GM21447 (cell line): ENCODE data around the gene GAK.

Source experiments
- ATAC-seq: cut with Tn5 transposase; IDR thresholded peaks from one replicate; pipeline ENCODE4 v1.9.1; 2021; ENCODE audit not compliant: unreplicated experiment

GAK gene

GRCh38 chr4:853416-853781 is 78.7 kb downstream of the GAK start:
- ATAC-seq, result no peak

GRCh38 chr4:851701-852430 is 80.2 kb downstream of the GAK start:
- ATAC-seq, result no peak

GRCh38 chr4:850323-850945 is 81.7 kb downstream of the GAK start:
- no peak for ATAC-seq

- ATAC-seq, result no peak
Observed at GRCh38 chr4:849478-850175, 82.5 kb downstream of the GAK start.

- ATAC-seq, result no peak
Observed at GRCh38 chr4:848803-849477, 83.2 kb downstream of the GAK start.

DNA sequence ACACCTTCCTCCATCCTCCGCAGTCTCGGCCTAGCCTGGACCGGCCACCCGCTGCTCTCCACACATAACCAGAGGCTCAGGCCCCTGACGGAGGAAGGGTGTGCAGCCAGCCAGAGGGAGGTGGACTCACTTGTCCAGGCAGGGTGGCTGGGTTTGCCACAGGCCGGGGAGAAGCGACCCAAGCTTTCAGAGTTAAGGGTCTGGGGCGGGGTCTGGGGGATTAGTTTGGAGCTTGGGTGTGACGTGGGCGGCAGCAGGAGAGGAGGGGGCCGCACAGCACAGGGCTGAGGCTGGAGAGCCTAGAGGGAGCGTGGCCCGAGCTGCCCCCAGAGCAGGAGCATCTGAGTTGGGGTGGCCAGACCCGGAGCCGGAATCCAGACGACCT is 83.8 kb downstream of the GAK start:
- no peak for ATAC-seq

DNA sequence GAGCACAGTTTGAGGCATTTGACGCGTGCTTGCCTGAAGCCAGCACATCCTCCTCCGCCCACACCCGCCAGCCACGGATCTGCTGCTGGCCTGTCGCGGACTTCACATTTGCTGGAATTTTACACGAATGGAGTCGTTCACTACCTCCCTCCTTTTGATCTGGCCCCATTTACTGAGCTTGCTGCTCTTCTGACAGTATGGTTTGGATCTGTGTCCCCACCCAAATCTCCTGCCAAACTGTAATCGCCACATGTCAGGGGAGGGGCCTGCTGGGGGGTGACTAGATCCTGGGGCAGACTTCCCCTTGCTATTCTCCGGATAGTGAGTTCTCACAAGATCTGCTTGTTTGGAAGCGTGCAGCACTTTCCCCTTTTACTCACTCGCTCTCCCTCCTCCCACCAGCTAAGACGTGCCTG is 86.3 kb downstream of the GAK start:
- ATAC-seq, result no peak

DNA sequence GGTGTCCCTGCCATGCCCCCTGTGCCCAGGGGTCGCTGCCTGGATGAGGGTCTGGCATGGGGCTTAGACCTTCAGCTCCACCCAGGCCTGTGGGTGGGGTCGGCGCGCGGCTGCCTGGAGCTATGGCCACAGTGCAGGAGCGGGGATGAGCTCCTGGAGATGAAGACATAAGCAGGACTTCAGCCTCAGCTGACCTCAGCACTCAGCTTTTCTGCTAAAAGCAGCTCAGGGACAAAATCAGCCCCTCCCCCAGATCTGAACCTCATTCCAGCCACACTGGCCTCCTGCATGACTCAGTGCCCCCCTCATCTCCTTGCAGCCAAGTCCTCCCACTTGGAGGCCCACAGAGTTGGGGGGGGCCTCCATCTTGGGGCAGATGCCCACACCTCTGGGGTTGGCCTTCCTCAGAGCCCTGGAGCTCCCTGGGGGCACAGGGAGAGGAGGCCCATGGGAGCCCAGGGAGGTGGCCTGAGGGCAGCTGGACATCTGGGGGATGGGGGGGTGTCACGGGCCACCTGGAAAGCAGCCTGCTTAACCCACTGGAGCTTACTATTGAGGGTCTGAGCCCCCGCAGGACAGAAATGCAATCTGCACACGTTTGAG is 86.8 kb downstream of the GAK start:
- no peak for ATAC-seq

GRCh38 chr4:844752-845232 is 87.3 kb downstream of the GAK start:
- ATAC-seq, result no peak

DNA sequence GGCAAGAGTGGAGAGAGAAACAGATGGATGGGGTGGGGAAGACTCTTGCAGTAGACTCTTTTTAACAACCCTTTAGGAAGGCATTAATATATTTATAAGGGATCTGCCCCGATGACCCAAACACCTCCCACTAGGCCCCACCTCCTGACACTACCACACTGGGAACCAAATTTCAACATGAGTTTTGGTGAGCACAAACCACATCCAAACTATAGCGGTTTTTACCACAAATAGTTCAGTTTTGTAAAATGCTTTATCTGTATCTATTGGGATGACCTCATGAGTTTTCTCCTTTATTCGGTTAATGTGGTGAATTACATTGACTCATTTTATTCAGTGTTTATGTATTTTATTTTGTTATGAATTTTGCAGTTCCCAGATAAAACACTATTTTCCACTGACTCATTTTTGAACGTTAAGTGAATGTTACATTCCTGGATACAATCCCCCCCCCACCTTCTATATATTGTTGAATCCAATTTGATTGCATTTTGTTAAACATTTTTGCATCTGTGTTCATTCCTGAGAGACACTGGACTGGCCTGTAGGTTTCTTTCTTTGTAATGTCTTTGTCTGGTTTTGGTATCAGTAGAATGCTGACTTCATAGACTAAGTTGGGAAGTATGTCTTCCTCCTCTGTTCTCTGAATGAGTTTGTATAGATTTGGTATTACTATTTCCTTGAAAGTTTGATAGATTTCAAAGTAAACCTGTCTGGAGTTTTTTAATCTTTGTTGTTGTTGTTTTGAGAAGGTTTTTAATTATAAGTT is 92.3 kb downstream of the GAK start:
- ATAC-seq, result no peak

GRCh38 chr4:837772-838171 is 94.3 kb downstream of the GAK start:
- no peak for ATAC-seq

GRCh38 chr4:836750-837301 is 95.3 kb downstream of the GAK start:
- no peak for ATAC-seq

- ATAC-seq, result no peak
Observed at GRCh38 chr4:836003-836511, 96.1 kb downstream of the GAK start.

GRCh38 chr4:835148-836002 is 96.7 kb downstream of the GAK start:
- ATAC-seq, result no peak

DNA sequence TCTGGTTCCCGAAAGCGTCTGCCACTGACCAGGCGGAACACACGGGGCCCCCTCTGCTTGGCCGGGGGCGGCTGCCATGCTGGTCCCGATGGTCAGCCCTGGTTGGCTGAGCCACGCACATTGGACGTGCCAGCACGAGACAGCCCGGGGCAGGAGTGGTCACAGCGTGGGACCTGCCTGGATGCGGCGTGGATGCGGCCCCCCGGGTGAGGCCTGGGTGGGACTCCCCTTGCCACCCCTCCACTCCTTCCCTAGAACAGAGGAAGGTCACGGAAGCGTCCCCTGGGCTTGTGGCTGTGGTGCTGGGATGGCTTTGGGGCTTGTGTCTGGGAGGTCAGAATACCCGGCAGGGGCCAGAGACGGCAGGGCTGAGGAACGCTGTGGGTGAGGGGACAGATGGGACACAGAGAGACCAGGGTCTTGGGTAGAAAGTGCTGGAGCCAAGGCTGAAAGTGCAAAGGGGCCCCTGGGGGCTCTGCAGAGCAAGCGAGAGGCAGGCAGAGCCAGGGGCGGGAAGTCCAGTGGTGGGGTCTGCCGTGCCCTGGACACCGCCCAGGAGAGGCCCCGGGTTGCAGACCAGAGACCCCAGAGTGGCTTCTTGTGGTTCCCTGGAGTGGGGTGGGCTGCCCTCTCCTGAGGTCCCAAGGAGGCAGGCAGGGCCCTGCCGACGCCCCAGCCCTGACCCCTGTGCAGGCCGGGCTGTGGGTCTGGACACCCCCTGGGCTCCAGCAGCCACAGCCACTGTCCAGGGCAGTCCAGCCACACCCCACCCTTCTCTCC is 97.6 kb downstream of the GAK start:
- no peak for ATAC-seq

- ATAC-seq, result no peak
Observed at GRCh38 chr4:833731-834367, 98.3 kb downstream of the GAK start.

DNA sequence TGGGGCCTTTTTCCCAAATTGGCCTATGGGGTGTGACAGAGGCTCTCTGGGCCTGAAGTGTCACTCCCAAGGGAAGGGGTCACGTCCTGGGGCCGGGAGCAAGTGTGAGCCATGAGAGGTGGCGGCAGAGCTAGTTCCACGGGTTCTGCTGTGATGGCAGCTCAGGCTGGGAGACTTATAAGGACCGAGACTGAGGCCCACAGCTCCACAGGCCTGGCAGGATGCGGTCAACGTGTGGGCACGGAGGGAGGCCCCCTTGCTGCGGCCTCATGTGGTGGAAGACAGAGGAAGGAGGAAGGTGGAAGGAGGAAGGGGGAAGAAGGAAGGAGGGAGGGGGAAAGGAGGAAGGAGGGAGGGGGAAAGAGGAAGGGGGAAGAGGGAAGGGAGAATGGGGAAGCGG is 99.0 kb downstream of the GAK start:
- ATAC-seq, result no peak

DNA sequence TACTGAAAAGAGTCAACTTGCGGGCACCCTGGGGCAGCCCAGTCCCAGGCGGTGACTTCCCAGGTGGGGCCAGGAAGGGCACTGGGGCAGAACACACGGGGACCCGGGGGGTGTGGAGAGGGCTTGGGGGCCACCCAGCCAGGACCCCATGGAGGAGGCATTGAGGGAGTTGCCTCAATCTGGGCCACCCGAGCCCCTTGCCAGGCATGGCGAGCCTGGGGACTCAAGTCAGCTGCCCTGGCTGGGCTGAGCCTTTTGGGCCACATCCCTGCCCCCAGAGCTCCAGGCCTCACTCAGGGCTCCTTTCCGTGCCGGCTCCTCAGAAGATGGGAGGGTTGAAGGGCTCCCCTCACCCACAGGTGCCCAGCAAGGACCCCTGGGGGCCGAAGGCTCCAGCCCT is 99.6 kb downstream of the GAK start:
- ATAC-seq, result no peak
